ENCODE measurements around the gene UXS1. TPM values are rescaled to one million over a fixed set of nuclear protein-coding genes. Genes with fewer than 3 reads are reported as not detected.

UXS1 gene
- total RNA-seq, 1 donor from 2014 or later = 98.6 TPM

GRCh38 chr2:106075048-106075447 lies 119.1 kb downstream of the UXS1 start:
- DNase-seq = no peak

- no peak for DNase-seq
Observed at GRCh38 chr2:106073678-106074406, 120.3 kb downstream of the UXS1 start.

- no peak for DNase-seq
Observed at GRCh38 chr2:106070181-106070580, 123.9 kb downstream of the UXS1 start.

GRCh38 chr2:106068451-106068850 lies 125.7 kb downstream of the UXS1 start:
- no peak for DNase-seq

GRCh38 chr2:106065983-106066820 lies 127.9 kb downstream of the UXS1 start:
- DNase-seq = no peak

- no peak for DNase-seq
Observed at GRCh38 chr2:106065268-106065982, 128.7 kb downstream of the UXS1 start.

GRCh38 chr2:106063181-106063580 lies 130.9 kb downstream of the UXS1 start:
- DNase-seq = no peak

GRCh38 chr2:106062627-106063026 lies 131.5 kb downstream of the UXS1 start:
- DNase-seq = no peak

- no peak for DNase-seq
Observed at GRCh38 chr2:106061611-106062349, 132.3 kb downstream of the UXS1 start.

GRCh38 chr2:106059416-106060065 lies 134.6 kb downstream of the UXS1 start:
- DNase-seq = no peak

- DNase-seq = no peak
Observed at GRCh38 chr2:106058469-106059137, 135.5 kb downstream of the UXS1 start.

- DNase-seq = no peak
Observed at GRCh38 chr2:106057206-106057605, 136.9 kb downstream of the UXS1 start.

GRCh38 chr2:106054880-106055655 lies 139.0 kb downstream of the UXS1 start:
- DNase-seq = no peak

- DNase-seq = no peak
Observed at GRCh38 chr2:106054321-106054720, 139.8 kb downstream of the UXS1 start.

- DNase-seq = no peak
Observed at GRCh38 chr2:106053581-106053980, 140.5 kb downstream of the UXS1 start.

- DNase-seq = no peak
Observed at GRCh38 chr2:106053116-106053515, 141.0 kb downstream of the UXS1 start.

- DNase-seq = no peak
Observed at GRCh38 chr2:106044859-106045258, 149.2 kb downstream of the UXS1 start.

GRCh38 chr2:106044021-106044420 lies 150.1 kb downstream of the UXS1 start:
- DNase-seq = no peak

Data from occipital lobe (tissue), 2 donors.